SK-N-SH treated with all-trans-retinoic acid at 6 μM for 48 hours (cell line): ENCODE measurements around the gene RGS6.

Source experiments
- ATAC-seq: fragments of 200-7000 bp; cut with Tn5 transposase; 3 replicates; pipeline ENCODE4 v1.9.1; 2020; ENCODE audit warnings: mild to moderate bottlenecking, moderate library complexity
- ARNTL ChIP-seq: fragments of 450-650 bp; formaldehyde crosslinking; IDR thresholded peaks from 2 replicates; pipeline ENCODE4 v1.5.0; 2020; ENCODE audit warnings: low read depth, mild to moderate bottlenecking, moderate library complexity, borderline replicate concordance
- BACH2 ChIP-seq: fragments of 250-450 bp; sonication (Bioruptor Pico); IDR thresholded peaks from 2 replicates; pipeline ENCODE4 v1.9.0; 2021; ENCODE audit warnings: mild to moderate bottlenecking, borderline replicate concordance
- CREB5 ChIP-seq: fragments of 250-450 bp; sonication (Bioruptor Pico); IDR thresholded peaks from 2 replicates; pipeline ENCODE4 v1.5.1; 2020; ENCODE audit warnings: low read depth, mild to moderate bottlenecking, moderate library complexity
- CSDC2 ChIP-seq: fragments of 250-450 bp; sonication (Bioruptor Pico); IDR thresholded peaks from 2 replicates; pipeline ENCODE4 v1.5.0; 2020; ENCODE audit warnings: mild to moderate bottlenecking, moderate library complexity
- GLIS3 ChIP-seq: fragments of 250-450 bp; sonication (Bioruptor Pico); IDR thresholded peaks from 2 replicates; pipeline ENCODE4 v1.5.0; 2020; ENCODE audit warnings: mild to moderate bottlenecking, moderate library complexity
- ISL1 ChIP-seq: fragments of 250-450 bp; sonication (Bioruptor Pico); IDR thresholded peaks from 2 replicates; pipeline ENCODE4 v2.1.2; 2022; ENCODE audit warnings: mild to moderate bottlenecking, moderate library complexity
- OSR1 ChIP-seq: fragments of 250-450 bp; sonication (Bioruptor Pico); IDR thresholded peaks from 2 replicates; pipeline ENCODE4 v1.8.0; 2022; ENCODE audit warnings: moderate library complexity, mild to moderate bottlenecking, inconsistent platforms
- PATZ1 ChIP-seq: fragments of 250-450 bp; sonication (Bioruptor Pico); IDR thresholded peaks from 2 replicates; pipeline ENCODE4 v1.8.0; 2020; ENCODE audit warnings: mild to moderate bottlenecking, moderate library complexity, borderline replicate concordance
- POU6F1 ChIP-seq: fragments of 250-450 bp; sonication (Bioruptor Pico); IDR thresholded peaks from 2 replicates; pipeline ENCODE4 v1.8.0; 2021; ENCODE audit warnings: low read depth, mild to moderate bottlenecking, moderate library complexity, borderline replicate concordance
- PPARA ChIP-seq: fragments of 250-450 bp; sonication (Bioruptor Pico); IDR thresholded peaks from 2 replicates; pipeline ENCODE4 v1.5.0; 2020; ENCODE audit warnings: mild to moderate bottlenecking, borderline replicate concordance
- RARB ChIP-seq: fragments of 250-450 bp; sonication (Bioruptor Pico); IDR thresholded peaks from 2 replicates; pipeline ENCODE4 v1.8.0; 2021; ENCODE audit warnings: mild to moderate bottlenecking, moderate library complexity
- SNAI2 ChIP-seq: fragments of 250-450 bp; sonication (Bioruptor Pico); IDR thresholded peaks from 2 replicates; pipeline ENCODE4 v1.5.0; 2020; ENCODE audit warnings: mild to moderate bottlenecking, moderate library complexity
- TCF4 ChIP-seq: fragments of 250-450 bp; sonication (Bioruptor Pico); IDR thresholded peaks from 2 replicates; pipeline ENCODE4 v1.8.0; 2021; ENCODE audit warnings: mild to moderate bottlenecking, moderate library complexity, borderline replicate concordance
- TOX ChIP-seq: fragments of 250-450 bp; sonication (Bioruptor Pico); IDR thresholded peaks from 2 replicates; pipeline ENCODE4 v1.8.0; 2021; ENCODE audit warnings: mild to moderate bottlenecking, moderate library complexity, borderline replicate concordance
- TSHZ2 ChIP-seq: fragments of 250-450 bp; sonication (Bioruptor Pico); IDR thresholded peaks from 2 replicates; pipeline ENCODE4 v1.5.0; 2020; ENCODE audit warnings: mild to moderate bottlenecking, moderate library complexity
- ZC3H10 ChIP-seq: fragments of 250-450 bp; sonication (Bioruptor Pico); IDR thresholded peaks from 2 replicates; pipeline ENCODE4 v1.5.1; 2021; ENCODE audit warnings: mild to moderate bottlenecking, moderate library complexity
- ZFP3 ChIP-seq: fragments of 250-450 bp; sonication (Bioruptor Pico); IDR thresholded peaks from 2 replicates; pipeline ENCODE4 v1.5.0; 2020; ENCODE audit warnings: mild to moderate bottlenecking, moderate library complexity
- ZFP30 ChIP-seq: fragments of 450-650 bp; formaldehyde crosslinking; IDR thresholded peaks from 2 replicates; pipeline ENCODE4 v1.5.0; 2022; ENCODE audit warnings: mild to moderate bottlenecking, moderate library complexity
- ZNF565 ChIP-seq: fragments of 450-650 bp; formaldehyde crosslinking; conservative IDR thresholded peaks from 2 replicates; pipeline ENCODE4 v1.5.0; 2020; ENCODE audit warnings: low read depth, mild to moderate bottlenecking, moderate library complexity
- ZNF70 ChIP-seq: fragments of 450-650 bp; formaldehyde crosslinking; IDR thresholded peaks from 2 replicates; pipeline ENCODE4 v1.5.0; 2020; ENCODE audit warnings: mild to moderate bottlenecking, moderate library complexity
- ZNF8 ChIP-seq: fragments of 450-650 bp; formaldehyde crosslinking; IDR thresholded peaks from 2 replicates; pipeline ENCODE4 v1.5.0; 2020; ENCODE audit warnings: mild to moderate bottlenecking, moderate library complexity

RGS6 gene

GRCh38 chr14:71907793-71908515, 24.3 kb upstream of the RGS6 start:
- ATAC-seq, result no peak
- TF ChIP-seq TCF4 (no peak), ZNF70 (CRISPR knock-in tag) (no peak), BACH2 (CRISPR knock-in tag) (no peak), PATZ1 (CRISPR knock-in tag) (no peak), ZNF565 (CRISPR knock-in tag) (no peak), RARB (CRISPR knock-in tag) (no peak), TSHZ2 (CRISPR knock-in tag) (no peak), CSDC2 (CRISPR knock-in tag) (no peak), GLIS3 (CRISPR knock-in tag) (no peak), PPARA (CRISPR knock-in tag) (no peak), TOX (CRISPR knock-in tag) (no peak), OSR1 (no peak), ZFP3 (CRISPR knock-in tag) (no peak), ISL1 (CRISPR knock-in tag) (no peak), POU6F1 (CRISPR knock-in tag) (no peak), CREB5 (CRISPR knock-in tag) (no peak), ARNTL (CRISPR knock-in tag) (no peak), ZC3H10 (CRISPR knock-in tag) (no peak), ZNF8 (CRISPR knock-in tag) (no peak), ZFP30 (CRISPR knock-in tag) (no peak)

GRCh38 chr14:71911669-71912068, 20.6 kb upstream of the RGS6 start:
- ATAC-seq, result no peak

GRCh38 chr14:71913342-71913741, 18.9 kb upstream of the RGS6 start:
- ATAC-seq, result no peak
- TF ChIP-seq ZNF565 (CRISPR knock-in tag), result no peak
- TF ChIP-seq GLIS3 (CRISPR knock-in tag), result no peak
- TF ChIP-seq TSHZ2 (CRISPR knock-in tag), result no peak
- no peak for TF ChIP-seq ZC3H10 (CRISPR knock-in tag)
- TF ChIP-seq SNAI2 (CRISPR knock-in tag), result no peak

More at GRCh38 chr14:71911669-71912068, 20.6 kb upstream of the RGS6 start:
- TF ChIP-seq SNAI2 (CRISPR knock-in tag) (no peak), BACH2 (CRISPR knock-in tag) (no peak), ZNF565 (CRISPR knock-in tag) (no peak), TCF4 (no peak), PPARA (CRISPR knock-in tag) (no peak)
